Neural progenitor cell (in vitro differentiated cells): ENCODE measurements around the gene LMBRD1. TPM values are rescaled to one million over a fixed set of nuclear protein-coding genes. Genes with fewer than 3 reads are reported as not detected.
A peak's percentile ranks its signal among the peaks of the same experiment; 100 is the strongest.

ENCODE experiments used
- DNase-seq: peaks from one replicate; pipeline ENCODE4 v3.0.0-alpha.2; 2016; ENCODE audit warnings: low spot score
- H2AFZ ChIP-seq: fragments of 200-600 bp; sonication (generic); replicated peaks from 2 replicates; pipeline ENCODE4 v1.6.1; 2016; ENCODE audit warnings: antibody characterized with exemption
- H3F3A ChIP-seq: fragments of 200-600 bp; sonication (generic); 2 replicates; pipeline ENCODE4 v1.6.1; 2016; ENCODE audit warnings: antibody characterized with exemption, low read depth
- H3K27ac ChIP-seq: fragments of 200-600 bp; sonication (generic); 2 replicates; pipeline ENCODE4 v1.5.1; 2016; ENCODE audit warnings: mild to moderate bottlenecking
- H3K27me3 ChIP-seq: fragments of 200-600 bp; sonication (generic); 2 replicates; pipeline ENCODE4 v1.6.1; 2016; ENCODE audit warnings: mild to moderate bottlenecking, moderate library complexity
- H3K36me3 ChIP-seq: fragments of 200-600 bp; sonication (generic); 2 replicates; pipeline ENCODE4 v1.5.1; 2016
- H3K4me1 ChIP-seq: fragments of 200-600 bp; sonication (generic); 2 replicates; pipeline ENCODE4 v1.6.1; 2016; ENCODE audit warnings: mixed run types
- H3K4me2 ChIP-seq: fragments of 200-600 bp; sonication (generic); 2 replicates; pipeline ENCODE4 v1.6.1; 2016
- H3K4me3 ChIP-seq: fragments of 200-600 bp; sonication (generic); 2 replicates; pipeline ENCODE4 v1.5.1; 2016
- H3K79me2 ChIP-seq: fragments of 200-600 bp; sonication (generic); 2 replicates; pipeline ENCODE4 v1.6.1; 2016; ENCODE audit warnings: low read depth
- H3K9ac ChIP-seq: fragments of 200-600 bp; sonication (generic); 2 replicates; pipeline ENCODE4 v1.6.1; 2016
- H3K9me3 ChIP-seq: fragments of 200-600 bp; sonication (generic); 2 replicates; pipeline ENCODE4 v1.5.1; 2016; ENCODE audit warnings: low read depth
- H4K20me1 ChIP-seq: fragments of 200-600 bp; sonication (generic); 2 replicates; pipeline ENCODE4 v1.6.1; 2016; ENCODE audit warnings: low read depth
- H3K27ac Mint-ChIP-seq: 3 replicates; pipeline ENCODE4 v1.8.0; 2021; ENCODE audit warnings: mixed read lengths
- H3K27me3 Mint-ChIP-seq: 2 replicates; pipeline ENCODE4 v1.8.0; 2022; ENCODE audit warnings: low read depth, mild to moderate bottlenecking, inconsistent platforms, moderate library complexity, mixed read lengths; ENCODE audit not compliant: insufficient read depth
- H3K36me3 Mint-ChIP-seq: 3 replicates; pipeline ENCODE4 v1.8.0; 2021; ENCODE audit warnings: mixed read lengths
- H3K4me1 Mint-ChIP-seq: 3 replicates; pipeline ENCODE4 v1.8.0; 2021; ENCODE audit warnings: mixed read lengths
- H3K4me3 Mint-ChIP-seq: 3 replicates; pipeline ENCODE4 v1.8.0; 2021; ENCODE audit warnings: mild to moderate bottlenecking, moderate library complexity, mixed read lengths
- H3K9me3 Mint-ChIP-seq: 3 replicates; pipeline ENCODE4 v1.8.0; 2020; ENCODE audit warnings: mixed read lengths
- CTCF ChIP-seq: fragments of 200-600 bp; sonication (generic); IDR thresholded peaks from 2 replicates; pipeline ENCODE4 v1.5.1; 2017; ENCODE audit warnings: antibody characterized with exemption, mild to moderate bottlenecking
- EZH2 ChIP-seq: fragments of 200-600 bp; sonication (generic); IDR thresholded peaks from 2 replicates; pipeline ENCODE4 v1.6.1; 2017; ENCODE audit warnings: antibody characterized with exemption, mild to moderate bottlenecking, moderate library complexity
- EZH2phosphoT487 ChIP-seq: fragments of 200-600 bp; sonication (generic); IDR thresholded peaks from 2 replicates; pipeline ENCODE4 v1.6.1; 2017; ENCODE audit warnings: antibody characterized with exemption
- total RNA-seq: library from RNA; depleted of rRNA; stranded (reverse); fragments of >200 nt; gene quantifications from 2 replicates; pipeline ENCODE4 v1.2.3, GENCODE V29; 2015; ENCODE audit warnings: low replicate concordance

Gene LMBRD1
- total RNA-seq, 1 donor from 2014 or later, result 41.1 TPM

GRCh38 chr6:69706724-69707123 is 90.1 kb downstream of the LMBRD1 start:
- TF ChIP-seq CTCF, result no peak
- no peak for TF ChIP-seq EZH2phosphoT487
- no peak overlapping the region for H3K4me3 ChIP-seq
- no peaks in the 10 kb centered on the region for H3K9me3 Mint-ChIP-seq
- H3K79me2 ChIP-seq, result no peaks in the 10 kb centered on the region
- no peak overlapping the region for H3K4me3 Mint-ChIP-seq
- H3F3A ChIP-seq, result no peaks in the 10 kb centered on the region
- H3K27me3 ChIP-seq, result no peaks in the 10 kb centered on the region
- no peaks in the 10 kb centered on the region for H3K4me1 Mint-ChIP-seq
- H4K20me1 ChIP-seq, result no peaks in the 10 kb centered on the region
- H3K27ac Mint-ChIP-seq, result no peak overlapping the region
- H2AFZ ChIP-seq, result no peak overlapping the region
- DNase-seq, result no peak
- H3K27me3 Mint-ChIP-seq, result no peaks in the 10 kb centered on the region
- no peaks in the 10 kb centered on the region for H3K9me3 ChIP-seq
- H3K4me1 ChIP-seq, result no peaks in the 10 kb centered on the region
- no peak overlapping the region for H3K4me2 ChIP-seq
- H3K36me3 Mint-ChIP-seq, result peaks cover 8% of the 10 kb centered on the region
- H3K36me3 ChIP-seq, result no peaks in the 10 kb centered on the region
- H3K27ac ChIP-seq, result no peak overlapping the region
- no peak overlapping the region for H3K9ac ChIP-seq

GRCh38 chr6:69705954-69706353 is 90.9 kb downstream of the LMBRD1 start:
- Mint-ChIP-seq H3K9me3 (no peaks in the 10 kb centered on the region), H3K36me3 (peaks cover 8% of the 10 kb centered on the region), H3K27me3 (no peaks in the 10 kb centered on the region), H3K4me1 (no peaks in the 10 kb centered on the region), H3K27ac (no peak overlapping the region), H3K4me3 (no peak overlapping the region)
- Histone ChIP-seq H3K27ac (no peak overlapping the region), H4K20me1 (no peaks in the 10 kb centered on the region), H2AFZ (no peak overlapping the region), H3K9me3 (no peaks in the 10 kb centered on the region), H3K4me2 (no peak overlapping the region), H3K36me3 (no peaks in the 10 kb centered on the region), H3K27me3 (no peaks in the 10 kb centered on the region), H3K79me2 (no peaks in the 10 kb centered on the region), H3K4me3 (no peak overlapping the region), H3K9ac (no peak overlapping the region), H3F3A (no peaks in the 10 kb centered on the region), H3K4me1 (no peaks in the 10 kb centered on the region)
- peak; percentile 30 for TF ChIP-seq CTCF
- no peak for TF ChIP-seq EZH2
- peak; percentile 15 for DNase-seq

GRCh38 chr6:69704916-69705315 is 91.9 kb downstream of the LMBRD1 start:
- H3K27me3 Mint-ChIP-seq, result no peaks in the 10 kb centered on the region
- Histone ChIP-seq H3K4me2 (no peak overlapping the region), H3K9ac (no peak overlapping the region), H3K27ac (no peak overlapping the region), H3K9me3 (no peaks in the 10 kb centered on the region), H3K27me3 (no peaks in the 10 kb centered on the region), H3K36me3 (no peaks in the 10 kb centered on the region), H4K20me1 (no peaks in the 10 kb centered on the region), H3K4me3 (no peak overlapping the region), H2AFZ (no peak overlapping the region), H3K4me1 (no peaks in the 10 kb centered on the region), H3F3A (no peaks in the 10 kb centered on the region), H3K79me2 (no peaks in the 10 kb centered on the region)
- no peak overlapping the region for H3K4me3 Mint-ChIP-seq
- TF ChIP-seq EZH2phosphoT487 (no peak), CTCF (no peak), EZH2 (no peak)
- H3K36me3 Mint-ChIP-seq, result peaks cover 8% of the 10 kb centered on the region
- no peaks in the 10 kb centered on the region for H3K4me1 Mint-ChIP-seq
- H3K27ac Mint-ChIP-seq, result no peak overlapping the region
- no peaks in the 10 kb centered on the region for H3K9me3 Mint-ChIP-seq
- no peak for DNase-seq

- Mint-ChIP-seq H3K4me3 (no peak overlapping the region), H3K27ac (no peak overlapping the region), H3K4me1 (no peaks in the 10 kb centered on the region), H3K36me3 (peaks cover 2% of the 10 kb centered on the region), H3K9me3 (no peaks in the 10 kb centered on the region), H3K27me3 (no peaks in the 10 kb centered on the region)
- H3K9me3 ChIP-seq, result no peaks in the 10 kb centered on the region
- H3K4me2 ChIP-seq, result no peak overlapping the region
- no peak overlapping the region for H3K4me3 ChIP-seq
- no peaks in the 10 kb centered on the region for H3K4me1 ChIP-seq
- H3K36me3 ChIP-seq, result no peaks in the 10 kb centered on the region
- no peaks in the 10 kb centered on the region for H3F3A ChIP-seq
- no peak overlapping the region for H2AFZ ChIP-seq
- no peaks in the 10 kb centered on the region for H3K79me2 ChIP-seq
- H3K27ac ChIP-seq, result no peak overlapping the region
- no peaks in the 10 kb centered on the region for H4K20me1 ChIP-seq
- H3K9ac ChIP-seq, result no peak overlapping the region
- TF ChIP-seq EZH2phosphoT487 (no peak), EZH2 (no peak), CTCF (no peak)
- no peaks in the 10 kb centered on the region for H3K27me3 ChIP-seq
- DNase-seq, result no peak
Observed at GRCh38 chr6:69699655-69700054, 97.2 kb downstream of the LMBRD1 start.
